ENCODE results near the gene RASD1.

DNA sequence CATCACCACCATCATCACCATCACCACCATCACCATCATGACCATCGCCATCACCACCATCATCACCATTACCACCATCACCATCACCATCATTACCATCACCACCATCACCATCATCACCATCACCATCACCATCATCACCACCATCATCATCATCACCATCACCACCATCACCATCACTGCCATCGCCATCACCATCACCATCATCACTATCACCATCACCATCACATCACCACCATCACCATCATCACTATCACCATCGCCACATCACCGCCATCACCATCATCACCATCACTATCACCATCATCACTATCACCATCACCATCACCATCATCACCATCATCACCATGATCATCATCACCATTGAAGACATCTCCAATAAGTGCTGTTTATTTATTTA lies 36.2 kb downstream of the RASD1 start:
- TF ChIP-seq, protein P1, sequence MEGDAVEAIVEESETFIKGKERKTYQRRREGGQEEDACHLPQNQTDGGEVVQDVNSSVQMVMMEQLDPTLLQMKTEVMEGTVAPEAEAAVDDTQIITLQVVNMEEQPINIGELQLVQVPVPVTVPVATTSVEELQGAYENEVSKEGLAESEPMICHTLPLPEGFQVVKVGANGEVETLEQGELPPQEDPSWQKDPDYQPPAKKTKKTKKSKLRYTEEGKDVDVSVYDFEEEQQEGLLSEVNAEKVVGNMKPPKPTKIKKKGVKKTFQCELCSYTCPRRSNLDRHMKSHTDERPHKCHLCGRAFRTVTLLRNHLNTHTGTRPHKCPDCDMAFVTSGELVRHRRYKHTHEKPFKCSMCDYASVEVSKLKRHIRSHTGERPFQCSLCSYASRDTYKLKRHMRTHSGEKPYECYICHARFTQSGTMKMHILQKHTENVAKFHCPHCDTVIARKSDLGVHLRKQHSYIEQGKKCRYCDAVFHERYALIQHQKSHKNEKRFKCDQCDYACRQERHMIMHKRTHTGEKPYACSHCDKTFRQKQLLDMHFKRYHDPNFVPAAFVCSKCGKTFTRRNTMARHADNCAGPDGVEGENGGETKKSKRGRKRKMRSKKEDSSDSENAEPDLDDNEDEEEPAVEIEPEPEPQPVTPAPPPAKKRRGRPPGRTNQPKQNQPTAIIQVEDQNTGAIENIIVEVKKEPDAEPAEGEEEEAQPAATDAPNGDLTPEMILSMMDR (IDR thresholded peaks at IDR 0.05; ENCODE audit: low read depth, low read length, poor library complexity, severe bottlenecking): no peak
- no peak for TF ChIP-seq EZH2phosphoT487 (IDR thresholded peaks at IDR 0.05; ENCODE audit: borderline replicate concordance, low read length)
